NCI-H1092 (cell line): ENCODE measurements around the gene CDHR1.
A peak's percentile ranks its signal among the peaks of the same experiment; 100 is the strongest.

Source experiments
- DNase-seq: peaks from one replicate; lab custom pipeline; 2025; lab: John Stamatoyannopoulos, UW

CDHR1 gene

GRCh38 chr10:84264611-84265141, 70.3 kb downstream of the CDHR1 start:
- peak; percentile 53 for DNase-seq

DNA sequence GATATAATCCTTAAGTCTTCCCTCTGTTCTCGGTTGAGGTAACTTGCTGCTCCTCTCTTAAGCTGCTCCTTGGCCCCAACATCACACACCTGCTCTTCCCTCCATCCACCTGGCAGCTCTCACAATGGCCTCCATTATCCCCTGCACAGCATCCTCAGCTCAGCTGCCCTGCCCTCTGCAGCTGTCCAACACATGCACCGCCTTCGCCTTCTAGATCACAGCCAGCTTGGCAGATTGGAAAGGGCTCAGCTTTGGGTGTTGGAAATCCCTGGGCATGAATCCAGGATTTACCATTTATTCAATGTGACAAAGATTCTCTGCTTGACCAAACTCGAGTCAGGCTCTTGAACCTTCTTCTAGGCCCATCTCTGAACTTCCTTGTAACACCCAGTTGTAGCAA, 71.1 kb downstream of the CDHR1 start:
- peak; percentile 28 for DNase-seq

GRCh38 chr10:84267503-84268126, 73.3 kb downstream of the CDHR1 start:
- DNase-seq, result no peak

GRCh38 chr10:84269162-84269561, 74.8 kb downstream of the CDHR1 start:
- no peak for DNase-seq
